Thyroid gland (tissue), 4 donors: ENCODE data around the gene SH3RF3.

ENCODE experiments used
- POLR2A ChIP-seq, 2 donors: fragments of 450-650 bp; IDR thresholded peaks; one replicate each; pipeline ENCODE4 v1.6.1; 2017; ENCODE audit warnings: antibody characterized with exemption in 2 of 2, mild to moderate bottlenecking in 2 of 2, moderate library complexity in 1 of 2
- TF ChIP-seq, protein P1 (sequence below), 6 experiments: fragments of 200-600 bp in 3 of 6; fragments of 450-650 bp in 3 of 6; sonication (generic) in 3 of 6; IDR thresholded peaks; one replicate each; pipeline ENCODE4 v1.5.1; 2016 to 2019; ENCODE audit warnings: antibody characterized with exemption in 6 of 6, mild to moderate bottlenecking in 2 of 6, inconsistent platforms in 1 of 6, moderate library complexity in 1 of 6

DNA sequence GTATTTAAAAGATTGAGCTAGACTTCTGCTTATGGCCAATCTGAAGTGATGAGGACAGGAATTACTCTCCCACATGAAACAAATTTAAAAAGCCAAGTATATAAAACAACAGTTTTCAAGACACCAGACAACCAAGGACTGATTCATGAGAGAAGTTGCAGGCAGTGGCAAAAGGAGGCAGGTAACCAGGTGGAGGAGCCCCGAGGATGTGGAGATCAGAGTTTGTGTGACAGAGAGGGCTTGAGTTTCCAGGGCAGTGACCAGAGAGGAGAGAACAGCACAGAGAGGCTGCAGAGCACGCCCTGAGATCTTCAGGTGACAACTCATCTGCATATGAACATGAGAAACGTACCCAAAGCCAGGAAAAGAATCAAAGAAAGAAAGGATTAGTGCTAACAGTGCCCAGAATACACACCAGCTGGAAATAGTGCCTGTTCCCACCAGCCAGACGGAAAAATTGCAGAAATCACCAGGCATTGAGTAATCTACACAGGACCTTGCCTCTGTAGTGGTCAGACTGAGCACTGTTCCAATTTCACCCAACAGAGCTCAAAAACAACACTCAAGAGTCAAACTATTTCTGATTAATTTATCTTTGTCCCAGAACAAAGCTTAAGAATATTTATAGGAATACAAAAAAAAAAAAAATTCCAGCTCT is 311.6 kb downstream of the SH3RF3 start:
- TF ChIP-seq, protein P1, sequence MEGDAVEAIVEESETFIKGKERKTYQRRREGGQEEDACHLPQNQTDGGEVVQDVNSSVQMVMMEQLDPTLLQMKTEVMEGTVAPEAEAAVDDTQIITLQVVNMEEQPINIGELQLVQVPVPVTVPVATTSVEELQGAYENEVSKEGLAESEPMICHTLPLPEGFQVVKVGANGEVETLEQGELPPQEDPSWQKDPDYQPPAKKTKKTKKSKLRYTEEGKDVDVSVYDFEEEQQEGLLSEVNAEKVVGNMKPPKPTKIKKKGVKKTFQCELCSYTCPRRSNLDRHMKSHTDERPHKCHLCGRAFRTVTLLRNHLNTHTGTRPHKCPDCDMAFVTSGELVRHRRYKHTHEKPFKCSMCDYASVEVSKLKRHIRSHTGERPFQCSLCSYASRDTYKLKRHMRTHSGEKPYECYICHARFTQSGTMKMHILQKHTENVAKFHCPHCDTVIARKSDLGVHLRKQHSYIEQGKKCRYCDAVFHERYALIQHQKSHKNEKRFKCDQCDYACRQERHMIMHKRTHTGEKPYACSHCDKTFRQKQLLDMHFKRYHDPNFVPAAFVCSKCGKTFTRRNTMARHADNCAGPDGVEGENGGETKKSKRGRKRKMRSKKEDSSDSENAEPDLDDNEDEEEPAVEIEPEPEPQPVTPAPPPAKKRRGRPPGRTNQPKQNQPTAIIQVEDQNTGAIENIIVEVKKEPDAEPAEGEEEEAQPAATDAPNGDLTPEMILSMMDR (IDR thresholded peaks at IDR 0.05) = no peak
- TF ChIP-seq POLR2A (IDR thresholded peaks at IDR 0.05) = no peak
